Heart right ventricle (tissue), 16 donors: ENCODE results near the gene WDHD1. TPM values are rescaled to one million over a fixed set of nuclear protein-coding genes. Genes with fewer than 3 reads are reported as not detected.

ENCODE experiments used
- ATAC-seq, 8 donors: fragments of 200-7000 bp; cut with Tn5 transposase; one replicate each; pipeline ENCODE4 v1.9.1; 2020; ENCODE audit warnings: mild to moderate bottlenecking in 8 of 8, moderate library complexity in 8 of 8, moderate number of reproducible peaks in 1 of 8
- DNase-seq, 2 donors: peaks; one replicate each; pipeline ENCODE4 v3.0.0-alpha.2; 2020
- H3K27ac ChIP-seq, 10 donors: fragments of 200-600 bp; sonication (generic) in 2 of 10; one replicate each; pipeline versions ENCODE4 v1.5.0 to v1.8.0; 2020 to 2022; ENCODE audit warnings: mild to moderate bottlenecking in 3 of 10
- H3K27me3 ChIP-seq, 7 donors: fragments of 200-600 bp; one replicate each; pipeline ENCODE4 v1.8.0; 2021 to 2022; ENCODE audit warnings: mild to moderate bottlenecking in 2 of 7
- H3K36me3 ChIP-seq, 9 donors: fragments of 200-600 bp; sonication (generic) in 1 of 9; one replicate each; pipeline versions ENCODE4 v1.5.0 to v1.8.0; 2020 to 2022; ENCODE audit warnings: mild to moderate bottlenecking in 2 of 9
- H3K4me1 ChIP-seq, 9 donors: fragments of 200-600 bp; sonication (generic) in 1 of 9; one replicate each; pipeline versions ENCODE4 v1.5.0 to v1.8.0; 2020 to 2022; ENCODE audit warnings: mild to moderate bottlenecking in 4 of 9
- H3K4me3 ChIP-seq, 10 donors: fragments of 200-600 bp; sonication (generic) in 2 of 10; one replicate each; pipeline versions ENCODE4 v1.5.0 to v1.8.0; 2020 to 2022; ENCODE audit warnings: mild to moderate bottlenecking in 7 of 10, moderate library complexity in 2 of 10
- H3K9me3 ChIP-seq, 11 donors: fragments of 200-600 bp in 10 of 11; sonication (generic) in 2 of 11; one replicate each; pipeline versions ENCODE4 v1.5.0 to v1.8.0; 2013 to 2022; ENCODE audit warnings: mild to moderate bottlenecking in 2 of 11, control low read depth in 1 of 11, moderate library complexity in 1 of 11
- CTCF ChIP-seq, 9 donors: fragments of 200-600 bp; sonication (generic) in 2 of 9; IDR thresholded peaks; one replicate each; pipeline versions ENCODE4 v1.5.0 to v1.8.0; 2021 to 2022; ENCODE audit warnings: antibody characterized with exemption in 9 of 9, mild to moderate bottlenecking in 5 of 9, moderate library complexity in 1 of 9
- WGBS, 2 donors: extraction: QIAGEN DNeasy Blood & Tissue Kit; methylation state at CpG; one replicate each; pipeline ENCODE4 v1.1.7; 2013; ENCODE audit warnings: inconsistent platforms in 1 of 2; 5-methylcytosine and 5-hydroxymethylcytosine counted together
- intact Hi-C, 10 donors: fragments of 100-400 bp; cut with DNase I; formaldehyde crosslinking; loops; one replicate each; pipeline versions ENCODE4 v1.11.1 to v1.14.2; 2022
- polyA plus RNA-seq, 2 donors: library from polyadenylated mRNA; stranded (reverse); fragments of 200-250 nt; gene quantifications; one replicate each; pipeline ENCODE4 v1.2.3, GENCODE V29; 2013
- total RNA-seq, 10 donors: library from RNA; stranded (reverse); fragmentation: NEBNext Ultra II Directional in 3 of 10; extraction: Animal tissue kit (Norgen Biotek cat#: 25700) in 3 of 10; gene quantifications; one replicate each; pipeline versions ENCODE4 v1.2.1 to v1.2.4, GENCODE V29; 2021 to 2023
- donor health status: Arrhythmogenic right ventricular cardiomyopathy.
- donor health status: ischemic (EF 13 %, LVEDD 7.1; RV severe dilation, severe dysfunction).
- donor health status: healthy with polysubstance abuse.
- donor health status: DM: no; HTN: yes; CAD: no.
- donor health status: DM: no; HTN: no; CAD: no.
- donor health status: ischemic (EF 25% LVEDD 6.9; RV normal size, moderate dysfunction).
- donor health status: ischemic (EF 25% LVEDD 5.7; RV mildly dilated, moderate dysfunction).
- donor health status: healthy.
- donor health status: DM: yes; HTN: yes; CAD: no.
- donor health status: Ischemic cardiomyopathy.
- donor health status: ischemic (EF 35%, LVEDD 5.7; RV mildly dilated, moderate dysfunction).
- donor health status: nonischemic (EF 11% LVEDD 7.7; RV severe dilation, severe dysfunction).
- donor health status: DM: yes; HTN: yes; CAD: no.
- donor health status: PGD.
- donor health status: ischemic (EF 29% LVEDD 5.4; RV normal size, mild dysfunction).
- donor health status: nonischemic (EF 23%, LVEDD 6.1; RV moderate dilation, normal function).

Gene WDHD1
- total and polyA plus RNA-seq, 12 donors, result 0.59 to 2.7 (median 1.9) TPM

- Histone ChIP-seq H3K36me3 (peaks cover 0 to 8% (median 0%) of the 10 kb centered on the region in 9 donors), H3K9me3 (no peaks in the 10 kb centered on the region), H3K4me1 (no peaks in the 10 kb centered on the region), H3K4me3 (no peak overlapping the region), H3K27me3 (no peaks in the 10 kb centered on the region), H3K27ac (no peak overlapping the region)
- intact Hi-C loops, result no loop called here
- DNase-seq (no peak), ATAC-seq (no peak)
- no peak for TF ChIP-seq CTCF (IDR thresholded peaks at IDR 0.05)
- WGBS, 2 donors, result 98 to 99% methylated on average over 4 of the region's 4 CpGs
Measured at GRCh38 chr14:54946500-54946899, 80.4 kb downstream of the WDHD1 start.

DNA sequence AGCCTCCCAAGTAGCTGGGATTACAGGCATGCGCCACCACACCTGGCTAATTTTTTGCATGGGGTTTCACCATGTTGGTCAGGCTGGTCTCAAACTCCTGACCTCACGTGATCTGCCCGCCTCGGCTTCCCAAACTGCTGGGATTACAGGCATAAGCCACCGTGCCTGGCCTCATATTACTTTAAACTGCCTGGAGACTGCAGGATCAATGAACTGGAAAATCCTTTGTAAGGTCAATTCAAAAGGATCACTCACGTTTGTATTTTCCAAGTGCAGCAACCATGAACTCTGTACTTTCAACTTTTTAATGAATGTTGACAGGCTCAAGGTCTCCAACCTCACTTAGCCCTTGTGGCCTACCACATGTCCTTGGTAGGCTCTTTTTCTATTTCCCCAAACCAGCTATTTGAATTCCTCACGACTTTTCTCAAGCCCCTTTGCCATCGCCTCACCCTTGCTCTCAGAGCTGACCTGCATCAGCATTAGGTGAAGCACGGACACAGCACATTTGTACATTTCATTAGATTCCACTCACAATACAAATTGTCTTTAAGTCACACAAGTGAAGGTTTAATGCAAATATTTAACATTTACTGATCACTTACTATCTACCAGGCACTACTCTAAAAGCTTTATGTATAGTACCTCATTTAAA lies 82.0 kb downstream of the WDHD1 start:
- WGBS, 2 donors, result 96 to 98% methylated on average over 9 of the region's 9 CpGs
- intact Hi-C loops, result no loop called here
- DNase-seq, result no peak
- Histone ChIP-seq H3K9me3 (no peaks in the 10 kb centered on the region), H3K4me1 (no peaks in the 10 kb centered on the region), H3K27ac (no peak overlapping the region), H3K4me3 (no peak overlapping the region), H3K27me3 (no peaks in the 10 kb centered on the region), H3K36me3 (peaks cover 0 to 19% (median 0%) of the 10 kb centered on the region in 9 donors)
- ATAC-seq, result no peak
- TF ChIP-seq CTCF (IDR thresholded peaks at IDR 0.05), result no peak

DNA sequence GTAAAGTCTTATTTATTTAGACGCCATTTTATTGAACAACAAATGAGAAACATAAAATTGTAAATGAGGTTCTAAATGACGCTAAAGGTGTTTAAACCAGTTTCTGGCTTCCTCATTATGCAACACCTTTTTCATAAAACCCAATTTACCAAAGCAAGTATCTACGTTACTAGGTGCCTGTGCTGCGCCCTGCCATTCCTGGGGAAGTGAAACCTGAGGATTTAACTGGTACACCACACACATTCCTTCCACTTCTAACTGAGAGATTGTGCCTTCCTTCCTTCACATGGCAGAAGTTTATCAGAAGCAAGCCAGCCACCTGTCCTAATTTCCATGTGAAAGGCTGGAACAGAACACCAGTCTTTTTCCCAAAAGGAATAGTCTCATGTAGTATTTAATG lies 84.0 kb downstream of the WDHD1 start:
- Histone ChIP-seq H3K4me1 (no peaks in the 10 kb centered on the region), H3K27me3 (no peaks in the 10 kb centered on the region), H3K4me3 (no peak overlapping the region), H3K36me3 (peaks cover 0 to 12% (median 0%) of the 10 kb centered on the region in 9 donors), H3K9me3 (no peaks in the 10 kb centered on the region), H3K27ac (no peak overlapping the region)
- DNase-seq, result no peak
- no peak for ATAC-seq
- 92 to 96% methylated on average over 4 of the region's 4 CpGs for WGBS, 2 donors
- intact Hi-C loops, result no loop called here
- no peak for TF ChIP-seq CTCF (IDR thresholded peaks at IDR 0.05)

GRCh38 chr14:54936816-54937215 lies 90.1 kb downstream of the WDHD1 start:
- Histone ChIP-seq H3K27me3 (no peaks in the 10 kb centered on the region), H3K9me3 (no peaks in the 10 kb centered on the region), H3K4me1 (no peaks in the 10 kb centered on the region), H3K36me3 (peaks cover 0 to 12% (median 0%) of the 10 kb centered on the region in 9 donors), H3K27ac (no peak overlapping the region), H3K4me3 (no peak overlapping the region)
- 95 to 100% methylated on average over 1 of the region's 1 CpG for WGBS, 2 donors
- ATAC-seq, result no peak
- no peak for TF ChIP-seq CTCF (IDR thresholded peaks at IDR 0.05)
- intact Hi-C loops, result no loop called here
- DNase-seq, result no peak
